CD4-positive, alpha-beta T cell (primary cell): Measurements from ENCODE around the gene SPCS1. TPM values are rescaled to one million over a fixed set of nuclear protein-coding genes. Genes with fewer than 3 reads are reported as not detected.

Experiments
- ATAC-seq: fragments of 200-7000 bp; cut with Tn5 transposase; one replicate; pipeline ENCODE4 v1.10.0; 2022; ENCODE audit warnings: mild to moderate bottlenecking; ENCODE audit not compliant: poor library complexity
- CTCF ChIA-PET: fragments of 350-600 bp; sonication (Branson Sonifier 250); formaldehyde crosslinking; loops from one replicate; lab custom pipeline; 2021; ENCODE audit warnings: antibody characterized with exemption, inconsistent platforms; lab: Charles Lee
- POLR2A ChIA-PET: fragments of 350-600 bp; sonication (Branson Sonifier 250); formaldehyde crosslinking; loops from one replicate; lab custom pipeline; 2021; ENCODE audit warnings: antibody characterized with exemption, inconsistent platforms; lab: Charles Lee
- DNase-seq, 14 experiments: peaks; one replicate each; pipeline ENCODE4 v3.0.0-alpha.2; 2013 to 2020; ENCODE audit warnings: mixed read lengths in 2 of 14
- H3K27ac ChIP-seq, 2 donors: one replicate each; pipeline versions ENCODE4 v1.5.1 to v1.7.0; 2013; ENCODE audit warnings: low read length in 2 of 2, low read depth in 1 of 2, mild to moderate bottlenecking in 1 of 2
- H3K27me3 ChIP-seq, 2 experiments: 1 replicate in 1 of 2; 2 replicates in 1 of 2; pipeline versions ENCODE4 v1.6.1 to v1.7.0; 2013; ENCODE audit warnings: low read length in 2 of 2, control low read depth in 1 of 2, mild to moderate bottlenecking in 1 of 2, moderate library complexity in 1 of 2; ENCODE audit not compliant: insufficient read depth in 2 of 2, control insufficient read depth in 1 of 2
- H3K36me3 ChIP-seq: one replicate; pipeline ENCODE4 v1.6.1; 2013; ENCODE audit warnings: low read length, control low read depth; ENCODE audit not compliant: insufficient read depth
- H3K4me1 ChIP-seq: one replicate; pipeline ENCODE4 v1.6.1; 2013; ENCODE audit warnings: low read length, control low read depth; ENCODE audit not compliant: insufficient read depth
- H3K4me3 ChIP-seq: one replicate; pipeline ENCODE4 v1.5.1; 2013; ENCODE audit warnings: mild to moderate bottlenecking, low read length, moderate library complexity
- H3K9me3 ChIP-seq, 2 experiments: 1 replicate in 1 of 2; 2 replicates in 1 of 2; pipeline versions ENCODE4 v1.6.1 to v1.7.0; 2013; ENCODE audit warnings: low read length in 2 of 2, mild to moderate bottlenecking in 2 of 2, control low read depth in 1 of 2, moderate library complexity in 1 of 2; ENCODE audit not compliant: control insufficient read depth in 1 of 2, insufficient read depth in 1 of 2
- H3K27ac Mint-ChIP-seq: one replicate; pipeline ENCODE4 v1.8.0; 2020; ENCODE audit warnings: mixed read lengths
- H3K27me3 Mint-ChIP-seq: one replicate; pipeline ENCODE4 v1.8.0; 2021; ENCODE audit warnings: mixed read lengths
- H3K36me3 Mint-ChIP-seq: one replicate; pipeline ENCODE4 v1.8.0; 2021; ENCODE audit warnings: low read depth, mixed read lengths
- H3K4me1 Mint-ChIP-seq: one replicate; pipeline ENCODE4 v1.8.0; 2021; ENCODE audit warnings: low read depth, mixed read lengths
- H3K4me3 Mint-ChIP-seq: one replicate; pipeline ENCODE4 v1.8.0; 2020; ENCODE audit warnings: mild to moderate bottlenecking, mixed read lengths
- H3K9me3 Mint-ChIP-seq: one replicate; pipeline ENCODE4 v1.8.0; 2020; ENCODE audit warnings: mixed read lengths
- intact Hi-C, 2 experiments: fragments of 100-400 bp; cut with DNase I in 1 of 2; cut with micrococcal nuclease in 1 of 2; formaldehyde crosslinking; loops; one replicate each; pipeline versions ENCODE4 v1.15.1 to v1.9.0; 2023 to 2025; cut with DNase I, micrococcal nuclease
- polyA plus RNA-seq, 2 donors: library from polyadenylated mRNA; unstranded; fragments of 120-200 nt; gene quantifications; one replicate each; pipeline ENCODE4 v1.2.1, GENCODE V29; 2013
- total RNA-seq, 174 experiments: library from RNA in 2 of 174; stranded (reverse) in 2 of 174; gene quantifications; one replicate each; pipeline ENCODE4 v1.2.3 and lab custom pipeline; 2021 to 2026
- TF ChIP-seq, protein P1 (sequence below): fragments of 200-600 bp; IDR thresholded peaks from one replicate; pipeline ENCODE4 v1.8.0; 2022; ENCODE audit warnings: antibody characterized with exemption, mild to moderate bottlenecking

Gene SPCS1
- 10 to 100 TPM; 60.0 to 64.5 TPM for total RNA-seq
- polyA plus RNA-seq (2013, experiment 1 of 2), result 152 TPM
- polyA plus RNA-seq (2013, experiment 2 of 2), result 132 TPM
- total RNA-seq (lab: John Stamatoyannopoulos, UW), result 36.4 to 114 (median 66.6) reads per million in 172 experiments

DNA sequence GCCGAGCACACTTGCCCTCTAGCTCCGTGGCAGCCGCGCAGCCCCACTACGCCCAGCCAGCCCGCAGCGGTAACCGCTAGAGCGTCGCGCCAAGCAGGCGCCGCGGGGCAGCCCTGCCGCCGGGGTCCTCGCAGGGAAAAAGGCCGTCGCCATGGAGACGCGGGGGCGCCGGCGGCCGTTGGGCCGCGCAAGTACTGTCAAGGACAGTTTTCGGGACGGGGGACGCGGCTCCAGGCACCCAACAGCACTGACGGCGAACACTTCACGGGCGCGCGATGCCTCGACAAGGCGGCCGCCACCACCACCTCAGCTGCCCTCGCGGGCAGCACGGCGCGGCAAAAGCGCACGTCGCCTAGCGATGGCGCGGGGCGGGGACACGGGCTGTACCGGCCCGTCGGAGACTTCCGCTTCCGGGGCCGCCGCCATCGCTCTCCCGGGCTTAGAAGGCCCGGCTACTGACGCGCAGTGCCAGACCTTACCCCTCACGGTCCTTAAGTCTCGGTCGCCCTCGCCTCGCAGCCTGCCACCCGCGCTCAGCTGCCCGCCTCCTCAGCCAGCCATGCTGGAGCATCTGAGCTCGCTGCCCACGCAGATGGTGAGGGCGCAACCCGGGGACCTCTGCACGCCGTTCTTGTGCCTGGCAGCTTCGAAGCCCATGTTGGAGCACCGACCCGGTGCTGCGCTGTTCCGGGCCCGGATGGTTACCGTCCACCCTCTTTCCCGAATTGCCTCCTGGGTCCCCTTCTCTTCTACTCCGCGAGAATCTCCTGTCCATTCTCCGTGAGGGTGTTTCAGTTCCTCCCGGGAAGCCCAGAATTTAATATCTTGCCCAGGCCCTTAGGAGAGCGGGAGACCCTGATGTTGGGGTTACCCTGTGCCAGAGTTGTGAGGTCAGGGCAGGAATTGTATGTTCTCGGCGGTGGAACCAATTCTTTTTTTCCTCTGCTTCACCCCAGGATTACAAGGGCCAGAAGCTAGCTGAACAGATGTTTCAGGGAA lies at the start of gene SPCS1, which contains the start of gene GLT8D1:
SPCS1 (plus strand) TSS at position 419 of the 999 bp plus-strand sequence; CDS start at position 560, 141 bp downstream.
GLT8D1 (minus strand) TSS at position 104 of the 999 bp plus-strand sequence. CDS start 5,331 bp downstream, outside the sequence.
- DNase-seq (peak; percentile 70 to 94 (median 82)), ATAC-seq (peak; percentile 89)
- H3K36me3 ChIP-seq, result peaks cover 26% of the 10 kb centered on the region
- Mint-ChIP-seq H3K36me3 (peaks cover 50% of the 10 kb centered on the region), H3K4me3 (peak within 1 kb of the TSS; percentile 96), H3K4me1 (peaks cover 40% of the 10 kb centered on the region), H3K27me3 (no peaks in the 10 kb centered on the region), H3K27ac (peak within 1 kb of the TSS; percentile 98), H3K9me3 (no peaks in the 10 kb centered on the region)
- intact Hi-C loops, result loop anchor here (1.0 to 10.0 kb wide), 5 partner anchors 19 to 711 kb away; partner anchors contain the start of genes DCP1A (in 1 of the 2), GNL3 (in 1 of the 2) and RPL29 (in 1 of the 2)
- POLR2A ChIA-PET, result interaction anchor here (1.0 to 2.6 kb wide), 11 partner anchors 10 to 1207 kb away, joined by 3 to 23 read pairs (median 4); partner anchors contain the start of genes DCP1A, PBRM1, STIMATE and UQCC5
- H3K27ac ChIP-seq, result peak within 1 kb of the TSS; percentile 86 to 90
- no peaks in the 10 kb centered on the region for H3K27me3 ChIP-seq
- TF ChIP-seq, protein P1, sequence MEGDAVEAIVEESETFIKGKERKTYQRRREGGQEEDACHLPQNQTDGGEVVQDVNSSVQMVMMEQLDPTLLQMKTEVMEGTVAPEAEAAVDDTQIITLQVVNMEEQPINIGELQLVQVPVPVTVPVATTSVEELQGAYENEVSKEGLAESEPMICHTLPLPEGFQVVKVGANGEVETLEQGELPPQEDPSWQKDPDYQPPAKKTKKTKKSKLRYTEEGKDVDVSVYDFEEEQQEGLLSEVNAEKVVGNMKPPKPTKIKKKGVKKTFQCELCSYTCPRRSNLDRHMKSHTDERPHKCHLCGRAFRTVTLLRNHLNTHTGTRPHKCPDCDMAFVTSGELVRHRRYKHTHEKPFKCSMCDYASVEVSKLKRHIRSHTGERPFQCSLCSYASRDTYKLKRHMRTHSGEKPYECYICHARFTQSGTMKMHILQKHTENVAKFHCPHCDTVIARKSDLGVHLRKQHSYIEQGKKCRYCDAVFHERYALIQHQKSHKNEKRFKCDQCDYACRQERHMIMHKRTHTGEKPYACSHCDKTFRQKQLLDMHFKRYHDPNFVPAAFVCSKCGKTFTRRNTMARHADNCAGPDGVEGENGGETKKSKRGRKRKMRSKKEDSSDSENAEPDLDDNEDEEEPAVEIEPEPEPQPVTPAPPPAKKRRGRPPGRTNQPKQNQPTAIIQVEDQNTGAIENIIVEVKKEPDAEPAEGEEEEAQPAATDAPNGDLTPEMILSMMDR, result no peak
- H3K4me1 ChIP-seq, result peaks cover 39% of the 10 kb centered on the region
- H3K4me3 ChIP-seq, result peak within 1 kb of the TSS; percentile 98
- CTCF ChIA-PET, result no interaction called here
- no peaks in the 10 kb centered on the region for H3K9me3 ChIP-seq

DNA sequence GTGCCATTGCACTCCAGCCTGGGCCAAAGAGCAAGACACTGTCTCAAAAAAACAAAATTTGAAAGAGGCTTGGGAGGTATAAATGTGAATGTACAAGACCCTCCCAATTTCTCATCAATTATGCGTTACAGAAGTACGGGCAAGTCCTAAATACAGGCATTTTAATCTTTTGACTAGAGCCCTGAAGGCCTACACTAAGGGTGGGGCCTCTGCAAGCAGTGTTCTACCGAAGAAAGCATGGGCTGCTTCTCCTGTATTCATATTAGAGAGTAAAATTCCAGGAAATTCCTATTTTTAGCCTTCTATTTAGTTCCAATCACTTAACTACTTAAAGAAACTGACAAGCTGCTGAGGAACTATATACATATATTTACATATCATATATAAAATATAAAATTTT lies 45.9 kb upstream of the SPCS1 start:
- Histone ChIP-seq H3K4me3 (no peak overlapping the region), H3K27ac (no peak overlapping the region), H3K4me1 (no peaks in the 10 kb centered on the region), H3K9me3 (no peaks in the 10 kb centered on the region), H3K27me3 (no peaks in the 10 kb centered on the region), H3K36me3 (peaks cover 78% of the 10 kb centered on the region)
- Mint-ChIP-seq H3K4me3 (no peak overlapping the region), H3K9me3 (no peaks in the 10 kb centered on the region), H3K4me1 (peaks cover 4% of the 10 kb centered on the region), H3K27me3 (no peaks in the 10 kb centered on the region), H3K36me3 (peaks cover 85% of the 10 kb centered on the region), H3K27ac (no peak overlapping the region)
- ChIA-PET POLR2A (no interaction called here), CTCF (no interaction called here)
- intact Hi-C loops, result no loop called here
- DNase-seq (no peak), ATAC-seq (no peak)
- TF ChIP-seq, protein P1, result no peak

DNA sequence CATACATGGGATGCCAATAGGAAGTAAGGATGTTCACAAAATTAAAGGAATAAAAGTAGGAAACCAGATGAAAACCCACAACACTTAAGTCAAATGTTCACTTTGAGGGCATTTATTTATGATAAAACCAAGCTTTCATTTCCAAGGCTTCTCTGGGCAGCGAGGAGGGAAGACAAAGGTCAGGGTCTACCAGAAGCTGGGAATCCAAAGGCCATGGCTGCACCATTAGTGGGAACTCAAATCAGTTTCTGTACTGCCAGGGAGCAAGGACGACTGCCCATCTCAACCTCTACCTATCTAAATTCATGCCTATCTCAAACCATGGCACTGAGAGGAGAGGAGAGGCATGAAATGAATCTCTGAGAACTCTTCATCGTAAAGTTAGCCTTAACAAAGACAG lies 42.8 kb upstream of the SPCS1 start:
- Mint-ChIP-seq H3K27ac (no peak overlapping the region), H3K36me3 (peaks cover 84% of the 10 kb centered on the region), H3K27me3 (no peaks in the 10 kb centered on the region), H3K4me1 (peaks cover 4% of the 10 kb centered on the region), H3K9me3 (no peaks in the 10 kb centered on the region), H3K4me3 (no peak overlapping the region)
- peaks cover 60% of the 10 kb centered on the region for H3K36me3 ChIP-seq
- H3K27me3 ChIP-seq, result no peaks in the 10 kb centered on the region
- no peaks in the 10 kb centered on the region for H3K4me1 ChIP-seq
- intact Hi-C loops, result no loop called here
- no peaks in the 10 kb centered on the region for H3K9me3 ChIP-seq
- no peak overlapping the region for H3K4me3 ChIP-seq
- ChIA-PET CTCF (no interaction called here), POLR2A (no interaction called here)
- ATAC-seq (no peak), DNase-seq (no peak)
- no peak overlapping the region for H3K27ac ChIP-seq
- TF ChIP-seq, protein P1, result no peak
